ENCODE measurements around the gene CPXM2. TPM values are rescaled to one million over a fixed set of nuclear protein-coding genes. Genes with fewer than 3 reads are reported as not detected.

CPXM2 gene
- total RNA-seq, 1 donor from 2014 or later = not detected

DNA sequence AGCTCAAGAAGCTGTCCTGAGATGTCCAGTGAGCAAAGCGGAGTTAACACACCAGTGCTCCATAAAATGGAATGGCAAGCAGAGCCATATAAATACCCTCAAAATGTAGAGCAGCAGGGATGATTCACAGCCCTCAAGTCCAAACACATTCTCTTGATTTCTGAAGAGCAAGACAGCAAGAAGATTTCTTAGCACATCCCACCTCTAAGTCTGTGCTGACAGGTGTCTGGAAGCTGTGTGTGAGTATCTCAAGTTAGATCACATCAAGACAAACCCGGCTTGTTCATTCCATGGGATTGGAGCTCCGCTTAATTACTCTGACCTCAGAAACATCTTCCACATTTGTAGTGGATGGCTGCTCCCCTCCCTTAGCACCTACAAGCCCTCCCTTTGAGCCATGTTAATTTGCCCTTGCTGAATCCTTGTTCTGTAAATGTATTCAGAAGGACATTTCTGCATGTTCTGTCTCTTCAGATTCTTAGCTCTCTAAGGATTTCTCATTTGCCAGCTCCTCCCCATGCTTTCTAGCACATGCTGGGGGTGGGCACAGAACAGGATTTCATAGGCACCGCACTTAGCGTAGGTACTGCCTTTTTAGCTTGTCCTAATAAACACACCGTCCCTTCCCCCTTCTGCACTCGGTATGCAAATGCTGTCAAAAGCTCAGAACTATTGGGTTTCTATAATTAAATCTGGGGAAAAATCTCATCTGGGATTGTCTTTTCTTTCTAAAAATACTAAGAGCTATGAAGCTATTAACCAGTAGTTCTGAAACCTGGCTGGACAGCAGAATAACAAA lies 112.7 kb downstream of the CPXM2 start:
- Mint-ChIP-seq H3K4me1 (ENCODE audit: low read depth) (no peaks in the 10 kb centered on the region), H3K36me3 (ENCODE audit: low read depth) (no peaks in the 10 kb centered on the region), H3K9me3 (no peaks in the 10 kb centered on the region), H3K4me3 (no peak overlapping the region), H3K27ac (no peak overlapping the region), H3K27me3 (ENCODE audit: insufficient read depth) (peaks cover 20% of the 10 kb centered on the region)
- no peak for DNase-seq (ENCODE audit: low spot score)
- intact Hi-C loops (cut with micrococcal nuclease) = no loop called here

DNA sequence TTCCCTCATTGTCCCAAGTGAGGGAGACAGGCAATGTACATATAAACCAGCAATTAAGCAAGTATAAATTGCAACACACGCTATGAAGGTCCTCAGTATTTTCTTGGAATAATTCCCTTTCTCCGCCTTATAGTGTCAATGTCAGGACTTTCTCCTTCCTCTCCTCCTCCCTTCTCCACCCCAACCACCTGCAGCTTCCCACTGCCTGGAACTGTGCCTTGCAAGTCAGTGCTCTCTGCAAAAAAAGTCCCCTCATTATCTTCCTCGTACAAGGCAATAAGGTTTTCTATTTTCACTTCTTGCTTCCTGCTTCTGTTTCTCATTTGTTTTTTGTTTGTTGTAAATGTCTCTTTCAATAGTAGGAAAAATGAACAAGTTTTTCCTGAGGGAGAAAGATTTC lies 113.7 kb downstream of the CPXM2 start:
- intact Hi-C loops (cut with micrococcal nuclease) = no loop called here
- Mint-ChIP-seq H3K4me1 (ENCODE audit: low read depth) (no peaks in the 10 kb centered on the region), H3K4me3 (no peak overlapping the region), H3K9me3 (peaks cover 8% of the 10 kb centered on the region), H3K36me3 (ENCODE audit: low read depth) (no peaks in the 10 kb centered on the region), H3K27me3 (ENCODE audit: insufficient read depth) (peaks cover 18% of the 10 kb centered on the region), H3K27ac (no peak overlapping the region)
- no peak for DNase-seq (ENCODE audit: low spot score)

DNA sequence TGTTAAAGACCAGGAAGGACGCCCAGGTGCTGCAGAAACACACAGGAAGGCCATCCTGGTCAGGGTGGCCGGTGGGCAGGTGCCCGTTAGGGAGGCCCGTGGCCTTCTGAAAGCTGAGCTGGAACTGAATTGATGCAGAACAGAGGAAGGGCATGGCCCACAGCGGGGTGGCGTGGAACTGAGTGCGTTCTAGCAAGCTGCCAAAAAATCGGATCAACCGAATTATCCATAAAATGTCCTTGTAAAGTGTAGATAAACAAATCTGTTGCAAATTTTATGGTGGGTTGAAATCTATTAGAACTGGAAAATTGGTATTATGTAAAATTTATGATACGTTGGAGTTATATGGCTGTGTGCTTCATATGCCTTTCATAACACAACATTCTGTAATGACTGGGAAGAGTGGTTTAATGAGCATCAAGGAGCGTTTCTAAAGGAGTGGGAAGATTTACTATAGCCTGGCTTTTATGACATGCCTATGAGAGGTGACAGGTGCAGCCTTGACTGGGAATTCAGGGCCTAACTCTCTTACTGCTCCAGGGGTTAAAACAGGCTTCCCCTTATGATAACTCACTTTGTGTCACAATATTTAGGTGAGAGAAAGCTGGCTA lies 117.4 kb downstream of the CPXM2 start:
- intact Hi-C loops (cut with micrococcal nuclease) = no loop called here
- Mint-ChIP-seq H3K36me3 (ENCODE audit: low read depth) (no peaks in the 10 kb centered on the region), H3K27ac (no peak overlapping the region), H3K4me3 (no peak overlapping the region), H3K4me1 (ENCODE audit: low read depth) (no peaks in the 10 kb centered on the region), H3K9me3 (peaks cover 22% of the 10 kb centered on the region), H3K27me3 (ENCODE audit: insufficient read depth) (peaks cover 9% of the 10 kb centered on the region)
- DNase-seq (ENCODE audit: low spot score) = no peak

DNA sequence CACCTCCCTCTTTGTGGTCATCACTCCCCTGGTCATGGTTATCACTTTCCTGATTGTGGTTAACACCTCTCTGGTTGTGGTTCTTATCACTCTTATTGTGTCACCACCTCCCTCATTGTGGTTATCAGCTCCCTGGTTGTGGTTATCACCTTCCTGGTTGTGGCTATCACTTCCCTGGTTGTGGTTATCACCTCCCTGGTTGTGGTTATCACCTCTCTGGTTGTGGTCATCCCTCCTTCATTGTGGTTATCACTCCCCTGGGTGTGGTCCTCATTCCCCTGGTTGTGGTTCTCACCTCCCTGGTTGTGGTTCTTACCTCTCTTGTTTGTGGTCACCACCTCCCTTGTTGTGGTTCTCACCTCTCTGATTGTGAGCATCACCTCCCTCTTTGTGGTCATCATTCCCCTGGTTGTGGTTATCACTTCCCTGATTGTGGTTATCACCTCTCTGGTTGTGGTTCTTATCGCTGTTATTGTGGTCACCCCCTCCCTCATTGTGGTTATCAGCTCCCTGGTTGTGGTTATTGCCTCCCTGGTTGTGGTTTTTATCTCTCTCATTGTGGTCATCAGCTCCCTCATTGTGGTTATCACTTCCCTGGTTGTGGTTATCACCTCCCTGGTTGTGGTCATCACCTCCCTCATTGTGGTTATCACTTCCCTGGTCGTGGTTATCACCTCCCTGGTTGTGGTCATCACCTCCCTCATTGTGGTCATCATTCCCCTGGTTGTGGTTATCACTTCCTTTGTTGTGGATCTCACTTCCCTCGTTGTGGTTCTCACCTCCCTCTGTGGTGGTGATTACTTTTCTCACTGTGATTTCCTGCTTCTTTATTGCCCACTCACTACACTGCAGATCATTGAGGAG lies 118.7 kb downstream of the CPXM2 start:
- Mint-ChIP-seq H3K4me1 (ENCODE audit: low read depth) (no peaks in the 10 kb centered on the region), H3K36me3 (ENCODE audit: low read depth) (no peaks in the 10 kb centered on the region), H3K27me3 (ENCODE audit: insufficient read depth) (peaks cover 7% of the 10 kb centered on the region), H3K9me3 (peaks cover 22% of the 10 kb centered on the region), H3K27ac (peak overlapping the region; percentile 58), H3K4me3 (no peak overlapping the region)
- intact Hi-C loops (cut with micrococcal nuclease) = no loop called here
- no peak for DNase-seq (ENCODE audit: low spot score)

DNA sequence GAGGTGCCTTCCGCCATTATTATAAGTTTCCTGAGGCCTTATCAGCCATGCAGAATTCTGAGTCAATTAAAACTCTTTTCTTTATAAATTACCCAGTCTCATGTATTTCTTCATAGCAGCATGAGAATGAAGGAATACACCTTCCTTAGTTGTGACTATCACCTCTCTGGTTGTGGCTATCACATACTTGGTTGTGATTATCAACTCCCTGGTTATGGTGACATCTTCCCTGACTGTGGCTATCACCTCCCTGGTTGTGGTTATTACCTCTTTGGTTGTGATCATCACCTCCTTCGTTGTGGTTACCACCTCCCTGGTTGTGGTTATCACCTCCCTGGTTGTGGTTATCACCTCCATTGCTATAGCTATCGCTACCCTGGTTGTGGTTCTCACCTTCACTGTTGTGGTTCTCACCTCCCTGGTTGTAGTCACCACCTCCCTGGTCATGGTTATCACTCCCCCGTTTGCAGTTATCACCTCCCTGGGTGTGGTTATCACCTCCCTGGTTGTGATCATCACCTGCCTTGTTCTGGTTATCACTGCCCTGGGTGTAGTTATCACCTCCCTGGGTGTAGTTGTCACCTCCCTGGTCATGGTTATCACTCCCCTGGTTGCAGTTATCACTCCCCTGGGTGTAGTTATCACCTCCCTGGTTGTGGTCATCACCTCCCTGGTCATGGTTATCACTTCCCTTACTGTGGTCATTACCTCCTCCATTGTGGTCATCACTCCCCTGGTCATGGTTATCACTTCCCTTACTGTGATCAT lies 119.5 kb downstream of the CPXM2 start:
- no peak overlapping the region for H3K27ac Mint-ChIP-seq
- H3K9me3 Mint-ChIP-seq = peaks cover 22% of the 10 kb centered on the region
- no peak for DNase-seq (ENCODE audit: low spot score)
- H3K27me3 Mint-ChIP-seq (ENCODE audit: insufficient read depth) = peaks cover 6% of the 10 kb centered on the region
- no peaks in the 10 kb centered on the region for H3K36me3 Mint-ChIP-seq (ENCODE audit: low read depth)
- intact Hi-C loops (cut with micrococcal nuclease) = no loop called here
- no peaks in the 10 kb centered on the region for H3K4me1 Mint-ChIP-seq (ENCODE audit: low read depth)
- no peak overlapping the region for H3K4me3 Mint-ChIP-seq

DNA sequence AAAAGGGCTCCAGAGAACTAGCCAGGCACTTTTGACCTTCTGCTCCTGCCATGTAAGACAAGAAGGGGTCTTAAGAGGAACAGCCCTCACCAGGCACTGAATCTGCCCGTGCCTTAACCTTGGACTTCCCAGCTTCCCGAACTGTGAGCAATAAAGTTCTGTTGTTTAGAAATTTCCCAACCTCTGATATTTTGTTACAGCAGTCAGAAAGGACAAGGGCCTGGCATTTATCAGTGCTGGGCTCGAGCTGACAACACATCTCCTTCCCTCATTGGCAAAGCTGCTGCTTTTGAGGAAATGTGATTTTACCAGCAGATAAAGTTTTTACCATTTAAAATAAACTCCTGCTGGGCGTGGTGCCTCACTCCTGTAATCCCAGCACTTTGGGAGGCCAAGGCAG lies 122.0 kb downstream of the CPXM2 start:
- Mint-ChIP-seq H3K4me3 (no peak overlapping the region), H3K27ac (no peak overlapping the region), H3K4me1 (ENCODE audit: low read depth) (no peaks in the 10 kb centered on the region), H3K27me3 (ENCODE audit: insufficient read depth) (peaks cover 9% of the 10 kb centered on the region), H3K36me3 (ENCODE audit: low read depth) (no peaks in the 10 kb centered on the region), H3K9me3 (peaks cover 22% of the 10 kb centered on the region)
- intact Hi-C loops (cut with micrococcal nuclease) = no loop called here
- no peak for DNase-seq (ENCODE audit: low spot score)

DNA sequence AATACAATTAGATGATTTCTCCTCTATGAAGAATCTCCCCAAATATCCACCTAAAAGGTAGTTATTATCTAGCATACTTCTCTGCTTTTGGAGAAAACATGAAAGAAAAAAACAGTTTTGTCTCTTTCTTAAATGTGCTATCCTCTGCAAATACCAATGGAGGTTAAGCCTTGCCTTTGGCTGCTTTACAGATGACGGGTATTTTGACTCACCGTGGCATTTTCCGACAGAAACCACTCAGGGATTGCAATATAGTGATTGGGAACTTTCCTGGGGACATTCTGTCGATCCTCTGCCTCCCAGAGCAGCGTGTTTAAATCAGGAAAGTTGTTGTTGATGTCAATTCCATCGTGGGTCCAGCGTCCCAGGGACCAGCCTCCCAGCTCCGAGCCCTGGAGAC lies 124.8 kb downstream of the CPXM2 start:
- Mint-ChIP-seq H3K4me3 (no peak overlapping the region), H3K36me3 (ENCODE audit: low read depth) (no peaks in the 10 kb centered on the region), H3K4me1 (ENCODE audit: low read depth) (no peaks in the 10 kb centered on the region), H3K9me3 (peaks cover 6% of the 10 kb centered on the region), H3K27ac (no peak overlapping the region), H3K27me3 (ENCODE audit: insufficient read depth) (peaks cover 9% of the 10 kb centered on the region)
- no peak for DNase-seq (ENCODE audit: low spot score)
- intact Hi-C loops (cut with micrococcal nuclease) = no loop called here

DNA sequence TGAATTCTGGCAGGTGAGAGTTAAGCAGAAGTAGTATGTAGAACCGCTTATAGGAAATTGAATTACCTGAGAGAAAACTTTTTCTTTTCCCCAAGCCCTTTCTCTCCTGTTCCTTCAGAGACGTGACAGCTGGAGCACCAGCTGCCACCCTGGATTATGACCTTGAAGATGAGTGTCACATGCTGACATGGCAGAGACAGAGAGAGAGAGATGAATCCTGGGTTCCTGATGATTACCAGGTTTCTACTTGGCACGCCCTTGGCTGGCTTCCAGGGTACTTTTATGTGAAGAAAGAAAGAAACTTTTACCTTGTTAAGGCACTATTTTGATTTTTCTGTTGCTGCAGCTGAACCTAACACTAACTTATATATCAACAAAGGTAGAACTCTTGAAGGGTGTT lies 125.6 kb downstream of the CPXM2 start:
- no peak overlapping the region for H3K4me3 Mint-ChIP-seq
- no peak overlapping the region for H3K27ac Mint-ChIP-seq
- H3K4me1 Mint-ChIP-seq (ENCODE audit: low read depth) = no peaks in the 10 kb centered on the region
- intact Hi-C loops (cut with micrococcal nuclease) = no loop called here
- peaks cover 3% of the 10 kb centered on the region for H3K9me3 Mint-ChIP-seq
- peaks cover 9% of the 10 kb centered on the region for H3K27me3 Mint-ChIP-seq (ENCODE audit: insufficient read depth)
- no peak for DNase-seq (ENCODE audit: low spot score)
- H3K36me3 Mint-ChIP-seq (ENCODE audit: low read depth) = no peaks in the 10 kb centered on the region

DNA sequence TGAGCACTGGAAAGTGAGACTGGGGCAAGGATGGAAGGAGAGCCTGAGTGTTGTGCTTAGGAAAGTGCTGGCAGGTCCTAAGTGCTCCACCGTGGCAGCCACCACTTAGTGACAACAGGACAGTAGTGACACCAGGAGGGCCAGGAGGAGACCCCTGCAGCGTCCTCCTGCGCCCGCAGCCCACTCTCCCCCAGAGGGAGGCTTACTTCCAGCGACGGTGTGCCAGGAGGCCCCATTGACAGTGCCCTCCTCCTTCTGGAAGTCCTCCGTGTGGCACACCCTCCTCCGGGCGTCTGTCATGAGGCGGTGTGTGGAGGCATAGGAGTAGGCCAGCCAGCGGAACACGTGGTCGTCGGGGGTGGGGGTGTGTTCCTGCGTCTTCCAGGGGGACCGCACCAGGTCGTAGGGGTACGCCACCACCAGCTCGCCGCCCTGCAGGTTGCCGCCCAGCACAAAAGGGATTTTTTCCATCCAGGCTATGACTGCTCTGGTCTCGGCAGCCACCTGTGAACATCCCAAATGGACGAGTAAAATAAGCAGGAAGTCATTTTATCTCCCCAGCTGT lies 129.9 kb downstream of the CPXM2 start:
- no peak overlapping the region for H3K4me3 Mint-ChIP-seq
- no peaks in the 10 kb centered on the region for H3K9me3 Mint-ChIP-seq
- no peaks in the 10 kb centered on the region for H3K36me3 Mint-ChIP-seq (ENCODE audit: low read depth)
- no peak overlapping the region for H3K27ac Mint-ChIP-seq
- no peak for DNase-seq (ENCODE audit: low spot score)
- intact Hi-C loops (cut with micrococcal nuclease) = no loop called here
- peaks cover 3% of the 10 kb centered on the region for H3K27me3 Mint-ChIP-seq (ENCODE audit: insufficient read depth)
- no peaks in the 10 kb centered on the region for H3K4me1 Mint-ChIP-seq (ENCODE audit: low read depth)

DNA sequence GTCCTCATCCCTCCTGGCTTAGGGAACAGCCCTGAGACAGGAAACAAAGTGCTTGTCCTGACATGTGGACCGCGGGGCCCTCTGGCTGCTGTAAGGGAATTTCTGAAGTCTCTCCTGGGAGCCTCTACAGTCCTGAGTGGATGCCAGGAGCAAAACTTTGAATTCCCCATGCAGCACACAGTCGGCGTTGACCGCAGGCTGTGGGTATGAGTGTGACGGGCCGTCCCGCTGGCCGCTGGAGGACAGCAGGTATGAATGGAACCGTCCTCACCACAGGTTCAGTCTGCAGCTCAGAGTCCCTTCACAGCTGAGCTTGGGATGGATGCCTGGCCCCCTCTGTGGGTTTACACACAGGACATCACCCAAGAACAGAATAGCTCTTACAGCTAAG lies 130.6 kb downstream of the CPXM2 start:
- H3K27me3 Mint-ChIP-seq (ENCODE audit: insufficient read depth) = peaks cover 3% of the 10 kb centered on the region
- intact Hi-C loops (cut with micrococcal nuclease) = no loop called here
- H3K9me3 Mint-ChIP-seq = no peaks in the 10 kb centered on the region
- no peak overlapping the region for H3K4me3 Mint-ChIP-seq
- no peaks in the 10 kb centered on the region for H3K36me3 Mint-ChIP-seq (ENCODE audit: low read depth)
- no peaks in the 10 kb centered on the region for H3K4me1 Mint-ChIP-seq (ENCODE audit: low read depth)
- H3K27ac Mint-ChIP-seq = no peak overlapping the region
- no peak for DNase-seq (ENCODE audit: low spot score)

DNA sequence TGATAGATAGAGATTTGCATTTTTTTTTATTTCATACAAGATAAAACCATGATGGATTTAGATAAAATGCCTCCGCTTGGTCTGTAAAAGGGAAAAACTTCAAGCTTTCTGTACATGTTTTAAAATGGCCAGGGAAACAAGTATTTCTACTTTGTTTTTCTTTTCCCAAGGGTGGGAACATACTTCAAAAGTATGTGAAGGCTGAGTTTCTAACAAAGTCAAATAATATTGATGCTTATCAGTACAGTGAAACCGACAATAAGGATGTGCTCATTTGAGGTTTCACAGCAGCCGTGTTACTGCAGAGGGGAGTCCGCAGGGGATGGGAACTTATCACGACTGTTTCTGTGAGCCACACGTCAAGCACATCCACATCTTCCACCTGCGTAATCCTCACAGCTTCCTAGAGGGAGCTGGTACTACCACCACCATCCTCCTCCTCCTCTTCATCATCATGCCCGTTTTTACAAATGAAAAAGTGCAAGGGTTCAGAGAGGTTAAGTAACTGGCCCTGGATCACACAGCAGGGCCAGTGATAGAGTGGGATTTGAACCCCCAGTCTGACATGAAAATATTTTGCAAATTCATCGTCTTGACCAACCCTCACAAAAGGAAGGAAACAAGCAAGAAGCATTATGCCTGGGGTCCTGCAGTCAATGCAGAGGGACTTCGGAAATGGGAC lies 131.1 kb downstream of the CPXM2 start:
- no peak overlapping the region for H3K4me3 Mint-ChIP-seq
- intact Hi-C loops (cut with micrococcal nuclease) = no loop called here
- no peak overlapping the region for H3K27ac Mint-ChIP-seq
- no peaks in the 10 kb centered on the region for H3K27me3 Mint-ChIP-seq (ENCODE audit: insufficient read depth)
- H3K9me3 Mint-ChIP-seq = no peaks in the 10 kb centered on the region
- no peaks in the 10 kb centered on the region for H3K4me1 Mint-ChIP-seq (ENCODE audit: low read depth)
- no peaks in the 10 kb centered on the region for H3K36me3 Mint-ChIP-seq (ENCODE audit: low read depth)
- DNase-seq (ENCODE audit: low spot score) = no peak

DNA sequence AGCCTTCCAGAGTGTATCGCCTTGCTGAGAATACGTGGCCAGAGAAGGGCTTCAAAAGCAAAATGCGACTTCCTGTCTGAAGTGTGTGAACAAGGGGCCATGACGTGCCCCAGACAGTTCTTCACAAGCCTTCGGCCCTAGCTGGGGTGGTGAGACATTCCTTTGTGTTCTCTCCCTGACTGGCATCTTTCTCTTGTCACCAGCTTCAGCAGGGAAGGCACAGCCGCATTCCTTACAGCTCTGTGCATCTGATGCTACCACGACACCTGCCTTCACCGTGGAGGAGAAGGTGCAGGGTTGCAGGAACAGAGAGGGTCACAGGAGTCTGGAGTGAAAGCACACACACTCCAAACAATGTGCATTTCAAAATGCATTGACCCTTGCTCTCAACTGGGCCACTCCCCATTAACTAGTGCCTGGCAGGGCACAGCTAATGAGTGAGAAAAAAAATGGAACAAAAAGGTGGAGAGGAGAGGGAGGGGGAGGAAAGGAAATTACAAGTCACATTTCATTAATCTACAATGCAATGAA lies 132.0 kb downstream of the CPXM2 start:
- no peak for DNase-seq (ENCODE audit: low spot score)
- Mint-ChIP-seq H3K4me1 (ENCODE audit: low read depth) (no peaks in the 10 kb centered on the region), H3K9me3 (no peaks in the 10 kb centered on the region), H3K27ac (no peak overlapping the region), H3K27me3 (ENCODE audit: insufficient read depth) (peaks cover 2% of the 10 kb centered on the region), H3K36me3 (ENCODE audit: low read depth) (no peaks in the 10 kb centered on the region), H3K4me3 (no peak overlapping the region)
- intact Hi-C loops (cut with micrococcal nuclease) = no loop called here

Data from activated T-helper 1 cell treated with anti-CD3 and anti-CD28 coated beads, Interleukin-12 subunit alpha, Interleukin-12 subunit beta, Interleukin-2, Interleukin-4 antibody, amounts not matched to agents 30 ng/mL and 10 ng/mL and 1 ng/mL, durations not matched to agents 14 hours and 24 hours and 36 hours (primary cell).